ENCODE measurements around the gene DGKH. TPM values are rescaled to one million over a fixed set of nuclear protein-coding genes. Genes with fewer than 3 reads are reported as not detected.
"Not testable (repeated sequence)": the region's sequence is repeated elsewhere in the genome, so short reads cannot be mapped to it uniquely, and the experiment has no call there.

The DGKH gene
- total RNA-seq, 1 donor, result 3.9 TPM

DNA sequence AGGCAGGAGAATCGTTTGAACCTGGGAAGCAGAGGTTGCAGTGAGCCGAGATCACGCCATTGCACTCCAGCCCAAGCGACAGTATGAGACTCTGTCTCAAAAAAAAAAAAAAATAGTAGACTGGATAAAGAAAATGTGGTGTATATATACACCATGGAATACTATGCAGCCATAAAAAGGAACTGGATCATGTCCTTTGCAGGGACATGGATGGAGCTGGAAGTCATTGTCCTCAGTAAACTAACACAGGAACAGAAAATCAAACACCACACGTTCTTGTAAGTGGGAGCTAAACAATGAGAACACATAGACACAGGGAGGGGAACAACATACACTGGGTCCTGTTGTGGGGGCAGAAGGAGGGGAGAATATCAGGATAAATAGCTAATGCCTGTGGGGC, 178.3 kb downstream of the DGKH start:
- H3K4me1 ChIP-seq (ENCODE audit: insufficient read depth, low read length); H3K9me3 ChIP-seq (ENCODE audit: low read depth, low read length); H3K27me3 ChIP-seq (ENCODE audit: insufficient read depth, low read length); H3K4me3 ChIP-seq (ENCODE audit: low read length): not testable (repeated sequence)

DNA sequence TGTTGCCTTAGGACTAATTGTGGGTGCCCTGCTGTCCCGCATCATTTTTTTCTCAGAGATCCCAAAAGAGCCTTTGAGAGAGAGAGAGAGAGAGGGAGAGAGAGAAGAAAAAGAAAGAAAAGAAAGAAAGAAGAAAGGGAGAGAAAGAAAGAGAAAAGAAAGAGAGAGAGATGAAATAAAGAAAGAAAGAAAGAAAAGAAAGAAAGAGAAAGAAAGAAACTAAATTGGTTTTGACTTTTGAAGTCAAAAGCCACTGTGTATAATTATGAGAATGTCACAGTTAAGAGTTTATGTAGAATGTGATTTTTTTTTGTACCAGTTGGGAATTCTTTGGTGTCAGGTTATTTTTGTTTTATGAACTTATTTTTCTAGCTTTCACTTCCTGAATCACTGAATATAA, 180.1 kb downstream of the DGKH start:
- no peaks in the 10 kb centered on the region for H3K27me3 ChIP-seq (ENCODE audit: insufficient read depth, low read length)
- no peaks in the 10 kb centered on the region for H3K9me3 ChIP-seq (ENCODE audit: low read depth, low read length)
- H3K4me3 ChIP-seq (ENCODE audit: low read length), result no peak overlapping the region
- no peaks in the 10 kb centered on the region for H3K4me1 ChIP-seq (ENCODE audit: insufficient read depth, low read length)

DNA sequence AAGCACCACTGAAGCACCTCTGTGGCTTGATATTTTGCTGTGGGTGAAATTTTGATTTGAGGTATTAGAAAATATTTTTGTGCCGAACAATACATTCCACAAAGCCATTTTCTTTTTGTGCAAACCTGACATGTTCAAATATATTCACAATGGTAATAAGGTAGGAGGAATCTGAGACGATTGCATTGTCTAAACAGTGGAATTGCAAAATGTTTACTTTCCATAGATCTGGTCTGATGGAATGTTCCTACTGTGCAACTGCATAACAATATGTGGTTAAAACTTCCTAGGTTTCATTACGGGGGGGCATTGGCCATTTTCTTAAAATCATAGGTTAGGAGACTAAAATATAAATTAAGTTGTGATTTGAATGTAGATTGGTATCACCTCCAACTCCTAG, 180.8 kb downstream of the DGKH start:
- Histone ChIP-seq H3K4me3 (ENCODE audit: low read length) (no peak overlapping the region), H3K27me3 (ENCODE audit: insufficient read depth, low read length) (no peaks in the 10 kb centered on the region), H3K4me1 (ENCODE audit: insufficient read depth, low read length) (no peaks in the 10 kb centered on the region), H3K9me3 (ENCODE audit: low read depth, low read length) (no peaks in the 10 kb centered on the region)

DNA sequence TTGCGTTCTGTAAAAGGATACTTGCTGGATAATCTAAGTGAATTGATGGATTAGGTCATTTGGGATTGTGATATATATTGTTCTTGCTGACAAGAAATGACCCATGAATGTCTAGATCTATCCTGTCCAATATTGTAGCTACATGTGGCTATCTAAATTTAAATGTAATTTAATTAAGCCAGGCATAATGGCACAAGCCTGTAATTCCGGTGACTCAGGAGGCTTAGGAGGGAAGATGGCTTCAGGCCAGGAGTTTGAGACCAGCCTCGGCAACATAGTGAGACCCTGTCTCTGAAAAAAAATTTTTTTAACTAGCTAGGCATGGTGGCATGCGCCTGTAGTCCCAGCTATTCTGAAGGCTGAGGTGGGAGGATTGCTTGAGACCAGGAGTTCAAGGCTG, 184.2 kb downstream of the DGKH start:
- no peaks in the 10 kb centered on the region for H3K4me1 ChIP-seq (ENCODE audit: insufficient read depth, low read length)
- H3K9me3 ChIP-seq (ENCODE audit: low read depth, low read length), result no peaks in the 10 kb centered on the region
- no peaks in the 10 kb centered on the region for H3K27me3 ChIP-seq (ENCODE audit: insufficient read depth, low read length)
- H3K4me3 ChIP-seq (ENCODE audit: low read length), result no peak overlapping the region

DNA sequence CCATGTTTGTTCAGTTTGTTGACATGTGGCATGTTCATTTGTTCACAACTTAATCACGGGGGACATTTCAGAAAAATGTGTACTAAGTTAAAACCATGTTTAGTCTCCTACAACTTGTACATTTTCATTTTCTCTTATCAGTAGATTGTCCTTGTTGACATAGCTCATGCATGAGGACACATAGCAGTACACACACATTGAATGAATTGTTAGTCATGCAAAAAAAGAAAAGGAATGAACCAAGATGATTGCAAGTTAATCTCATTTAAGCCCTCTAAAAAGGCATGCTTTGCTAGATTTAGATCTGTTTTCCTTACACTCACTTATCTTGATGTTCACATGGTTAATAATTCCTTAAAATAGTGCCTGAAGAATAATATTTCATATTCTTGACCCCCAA, 185.3 kb downstream of the DGKH start:
- H3K9me3 ChIP-seq (ENCODE audit: low read depth, low read length), result no peaks in the 10 kb centered on the region
- H3K4me1 ChIP-seq (ENCODE audit: insufficient read depth, low read length), result no peaks in the 10 kb centered on the region
- no peaks in the 10 kb centered on the region for H3K27me3 ChIP-seq (ENCODE audit: insufficient read depth, low read length)
- no peak overlapping the region for H3K4me3 ChIP-seq (ENCODE audit: low read length)

DNA sequence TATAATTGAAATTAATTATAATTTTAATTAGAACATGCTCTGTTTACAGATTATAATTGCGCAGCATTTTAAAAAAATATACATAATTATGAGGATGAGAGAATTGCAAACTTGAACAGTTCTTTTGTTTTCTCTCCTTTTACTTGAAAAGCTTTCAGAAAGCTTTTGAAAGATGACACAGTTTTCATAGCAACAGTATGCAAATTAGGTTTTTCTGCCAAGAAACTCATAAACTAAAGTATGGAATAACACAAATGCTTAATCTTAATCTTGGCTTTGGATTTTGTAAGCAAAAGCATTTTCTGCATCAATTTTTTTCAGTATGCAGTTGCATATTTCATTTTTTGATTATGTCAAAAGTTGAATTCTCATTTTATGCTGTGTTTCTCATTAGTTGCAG, 190.7 kb downstream of the DGKH start:
- no peaks in the 10 kb centered on the region for H3K4me1 ChIP-seq (ENCODE audit: insufficient read depth, low read length)
- no peak overlapping the region for H3K4me3 ChIP-seq (ENCODE audit: low read length)
- no peaks in the 10 kb centered on the region for H3K9me3 ChIP-seq (ENCODE audit: low read depth, low read length)
- no peaks in the 10 kb centered on the region for H3K27me3 ChIP-seq (ENCODE audit: insufficient read depth, low read length)

DNA sequence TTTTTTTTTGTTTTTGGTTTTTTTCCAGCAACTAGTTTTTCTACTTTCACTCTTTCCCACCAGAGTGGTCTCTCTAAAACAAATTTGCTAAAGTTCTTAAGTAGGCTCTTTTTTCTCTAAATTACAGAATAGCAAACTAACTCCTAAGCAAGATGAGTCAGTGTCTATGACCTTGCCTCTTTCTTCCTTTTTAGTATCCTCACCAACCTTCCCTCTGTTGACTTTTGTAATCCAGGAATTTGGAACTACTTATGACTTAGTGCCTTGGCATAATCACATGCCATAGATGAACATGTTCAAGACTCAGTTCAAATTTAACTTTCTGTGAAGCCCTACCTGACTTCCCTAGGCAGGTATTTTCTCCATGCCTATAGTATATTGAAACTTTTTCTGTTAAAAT, 191.2 kb downstream of the DGKH start:
- no peaks in the 10 kb centered on the region for H3K4me1 ChIP-seq (ENCODE audit: insufficient read depth, low read length)
- no peaks in the 10 kb centered on the region for H3K9me3 ChIP-seq (ENCODE audit: low read depth, low read length)
- H3K4me3 ChIP-seq (ENCODE audit: low read length), result no peak overlapping the region
- no peaks in the 10 kb centered on the region for H3K27me3 ChIP-seq (ENCODE audit: insufficient read depth, low read length)

DNA sequence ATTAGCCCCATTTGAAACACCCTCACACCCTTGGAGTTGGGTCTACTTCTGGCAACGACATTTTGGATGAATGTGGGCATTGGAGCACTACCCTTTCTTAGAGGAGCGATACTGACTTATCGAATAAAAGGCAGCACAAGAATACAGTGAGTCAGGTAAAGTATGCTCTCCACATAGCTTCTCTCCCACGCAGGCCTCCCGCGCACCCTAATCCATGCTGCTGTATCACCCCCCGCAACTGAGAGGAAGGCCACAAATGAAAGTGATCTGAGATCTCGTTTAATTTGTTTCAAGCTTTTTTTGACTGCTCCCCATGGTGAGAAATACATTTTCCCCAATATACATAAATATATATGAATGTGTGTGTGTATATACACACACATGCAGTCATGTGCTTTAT, 198.1 kb downstream of the DGKH start:
- H3K4me3 ChIP-seq (ENCODE audit: low read length), result no peak overlapping the region
- no peaks in the 10 kb centered on the region for H3K27me3 ChIP-seq (ENCODE audit: insufficient read depth, low read length)
- no peaks in the 10 kb centered on the region for H3K9me3 ChIP-seq (ENCODE audit: low read depth, low read length)
- H3K4me1 ChIP-seq (ENCODE audit: insufficient read depth, low read length), result no peaks in the 10 kb centered on the region

DNA sequence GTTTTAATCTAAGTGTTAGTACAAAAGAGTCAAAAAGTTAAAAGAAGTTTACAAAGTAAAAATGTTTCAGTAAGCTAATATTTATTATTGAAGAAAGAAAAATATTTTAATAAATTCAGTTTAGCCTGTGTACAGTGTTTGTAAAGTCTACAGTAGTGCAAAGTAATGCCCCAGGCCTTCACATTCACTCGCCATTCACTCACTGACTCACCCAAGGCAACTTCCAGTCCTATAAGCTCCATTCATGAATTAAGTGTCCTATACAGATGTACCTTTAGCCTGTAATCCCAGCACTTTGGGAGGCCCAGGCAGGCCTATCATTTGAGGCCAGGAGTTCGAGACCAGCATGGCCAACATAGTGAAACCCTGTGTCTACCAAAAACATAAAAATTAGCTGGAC, 199.4 kb downstream of the DGKH start:
- no peaks in the 10 kb centered on the region for H3K4me1 ChIP-seq (ENCODE audit: insufficient read depth, low read length)
- H3K4me3 ChIP-seq (ENCODE audit: low read length), result no peak overlapping the region
- H3K27me3 ChIP-seq (ENCODE audit: insufficient read depth, low read length), result no peaks in the 10 kb centered on the region

DNA sequence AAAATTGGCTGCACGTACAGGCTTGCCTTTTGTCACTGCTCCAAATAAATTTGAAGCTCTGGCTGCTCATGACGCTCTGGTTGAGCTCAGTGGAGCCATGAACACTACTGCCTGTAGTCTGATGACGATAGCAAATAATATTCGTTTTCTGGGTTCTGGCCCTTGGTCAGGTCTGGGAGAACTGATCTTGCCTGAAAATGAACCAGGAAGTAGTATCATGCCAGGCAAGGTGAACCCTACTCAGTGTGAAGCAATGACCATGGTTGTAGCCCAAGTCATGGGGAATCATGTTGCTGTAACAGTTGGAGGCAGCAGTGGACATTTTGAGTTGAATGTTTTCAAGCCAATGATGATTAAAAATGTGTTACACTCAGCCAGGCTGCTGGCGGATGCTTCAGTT, 207.4 kb downstream of the DGKH start:
- no peaks in the 10 kb centered on the region for H3K9me3 ChIP-seq (ENCODE audit: low read depth, low read length)
- no peaks in the 10 kb centered on the region for H3K4me1 ChIP-seq (ENCODE audit: insufficient read depth, low read length)
- no peak overlapping the region for H3K4me3 ChIP-seq (ENCODE audit: low read length)
- H3K27me3 ChIP-seq (ENCODE audit: insufficient read depth, low read length), result no peaks in the 10 kb centered on the region

More for the DNA sequence above, 199.4 kb downstream of the DGKH start:
- H3K9me3 ChIP-seq (ENCODE audit: low read depth, low read length), result no peaks in the 10 kb centered on the region

DNA sequence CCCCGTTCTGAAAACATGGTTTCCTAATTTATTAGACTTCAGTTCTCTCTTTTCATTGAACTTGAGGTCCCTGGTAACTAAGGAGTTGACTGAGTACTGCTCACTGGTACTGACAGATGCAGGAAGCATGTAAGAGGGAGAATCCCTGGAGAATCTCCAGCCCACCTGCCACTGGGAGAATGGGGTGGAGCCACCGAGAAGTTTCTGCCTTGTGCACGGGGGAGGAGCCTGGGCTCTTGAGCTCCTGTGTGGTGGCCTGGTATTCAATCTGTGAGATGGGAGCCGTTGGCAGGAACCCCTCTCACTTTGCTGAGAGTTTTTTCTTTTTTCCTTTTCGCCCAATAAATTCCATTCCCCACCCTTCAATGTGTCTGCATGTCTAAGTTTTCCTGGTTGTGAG, 210.3 kb downstream of the DGKH start:
- Histone ChIP-seq H3K27me3 (ENCODE audit: insufficient read depth, low read length) (no peaks in the 10 kb centered on the region), H3K4me3 (ENCODE audit: low read length) (no peak overlapping the region), H3K9me3 (ENCODE audit: low read depth, low read length) (no peaks in the 10 kb centered on the region), H3K4me1 (ENCODE audit: insufficient read depth, low read length) (no peaks in the 10 kb centered on the region)

DNA sequence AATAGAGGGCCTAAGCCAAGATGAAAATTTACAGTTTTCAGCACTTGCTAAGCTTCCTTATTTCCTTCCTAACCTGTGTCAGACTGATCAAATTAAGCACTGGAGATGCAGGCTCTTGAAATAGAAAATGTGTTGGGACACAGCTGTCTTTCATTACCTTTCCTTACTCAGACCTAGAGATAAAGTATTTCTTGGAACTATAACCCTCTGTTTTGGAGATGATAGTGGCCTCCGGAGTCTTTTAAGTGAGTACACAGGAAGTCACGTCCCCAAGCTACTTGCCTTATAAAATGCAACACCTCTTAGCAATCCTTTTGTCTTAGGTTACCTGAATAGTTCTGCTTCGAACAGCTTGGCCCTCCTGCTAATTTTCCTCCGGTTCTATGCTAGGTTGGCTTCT, 211.1 kb downstream of the DGKH start:
- H3K9me3 ChIP-seq (ENCODE audit: low read depth, low read length), result no peaks in the 10 kb centered on the region
- H3K4me1 ChIP-seq (ENCODE audit: insufficient read depth, low read length), result no peaks in the 10 kb centered on the region
- no peaks in the 10 kb centered on the region for H3K27me3 ChIP-seq (ENCODE audit: insufficient read depth, low read length)
- H3K4me3 ChIP-seq (ENCODE audit: low read length), result no peak overlapping the region

DNA sequence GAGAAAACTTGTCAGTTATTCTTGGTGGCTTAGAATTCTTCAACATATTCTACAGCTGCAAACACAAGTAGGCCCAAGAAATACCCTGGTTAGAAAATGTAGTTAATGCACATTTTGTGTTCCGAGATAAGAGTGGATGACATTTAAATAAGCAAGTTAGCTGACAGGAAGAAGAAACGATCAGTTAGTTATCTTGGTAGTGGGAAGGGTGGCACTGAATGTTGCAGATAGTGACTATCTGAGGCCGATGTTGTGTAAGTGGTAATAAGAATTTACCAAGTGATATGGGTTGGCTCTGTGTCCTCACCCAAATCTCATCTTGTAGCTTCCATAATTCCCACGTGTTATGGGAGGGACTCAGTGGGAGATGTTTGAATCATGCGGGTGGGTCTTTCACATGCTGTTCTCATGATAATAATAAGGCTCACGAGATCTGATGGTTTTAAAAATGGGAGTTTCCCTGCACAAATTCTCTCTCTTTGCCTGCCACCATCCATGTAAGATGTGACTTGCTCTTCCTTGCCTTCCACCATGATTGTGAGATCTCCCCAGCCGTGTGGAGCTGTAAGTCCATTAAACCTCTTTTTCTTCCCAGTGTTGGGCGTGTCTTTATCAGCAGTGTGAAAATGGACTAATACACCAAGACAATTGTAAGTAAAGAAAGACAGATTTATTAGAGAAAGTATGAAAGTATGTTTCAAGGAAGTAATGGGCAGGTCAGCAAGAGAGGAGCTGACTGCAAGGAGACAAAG, 212.6 kb downstream of the DGKH start:
- H3K9me3 ChIP-seq (ENCODE audit: low read depth, low read length), result no peaks in the 10 kb centered on the region
- no peaks in the 10 kb centered on the region for H3K4me1 ChIP-seq (ENCODE audit: insufficient read depth, low read length)
- no peak overlapping the region for H3K4me3 ChIP-seq (ENCODE audit: low read length)
- H3K27me3 ChIP-seq (ENCODE audit: insufficient read depth, low read length), result no peaks in the 10 kb centered on the region

DNA sequence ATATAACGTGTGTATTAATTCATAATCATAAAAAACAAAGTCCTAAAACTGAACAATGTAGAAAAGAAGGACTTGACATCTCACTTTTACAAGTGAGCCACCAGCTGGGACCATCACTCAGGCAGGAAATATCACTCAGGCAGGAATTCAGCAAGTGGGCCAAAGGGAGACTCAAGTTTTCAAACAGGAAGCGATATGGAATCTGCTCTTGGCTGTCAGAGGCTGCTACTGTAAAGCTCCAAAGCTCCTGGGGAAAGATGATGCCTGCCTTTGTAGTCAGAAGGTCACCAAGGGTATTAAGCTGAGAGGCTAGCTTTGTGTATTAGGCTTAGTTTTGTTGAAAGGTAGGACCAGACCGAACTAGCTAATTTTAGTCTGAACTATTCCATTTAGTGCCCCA, 218.0 kb downstream of the DGKH start:
- H3K27me3 ChIP-seq (ENCODE audit: insufficient read depth, low read length), result no peaks in the 10 kb centered on the region

DNA sequence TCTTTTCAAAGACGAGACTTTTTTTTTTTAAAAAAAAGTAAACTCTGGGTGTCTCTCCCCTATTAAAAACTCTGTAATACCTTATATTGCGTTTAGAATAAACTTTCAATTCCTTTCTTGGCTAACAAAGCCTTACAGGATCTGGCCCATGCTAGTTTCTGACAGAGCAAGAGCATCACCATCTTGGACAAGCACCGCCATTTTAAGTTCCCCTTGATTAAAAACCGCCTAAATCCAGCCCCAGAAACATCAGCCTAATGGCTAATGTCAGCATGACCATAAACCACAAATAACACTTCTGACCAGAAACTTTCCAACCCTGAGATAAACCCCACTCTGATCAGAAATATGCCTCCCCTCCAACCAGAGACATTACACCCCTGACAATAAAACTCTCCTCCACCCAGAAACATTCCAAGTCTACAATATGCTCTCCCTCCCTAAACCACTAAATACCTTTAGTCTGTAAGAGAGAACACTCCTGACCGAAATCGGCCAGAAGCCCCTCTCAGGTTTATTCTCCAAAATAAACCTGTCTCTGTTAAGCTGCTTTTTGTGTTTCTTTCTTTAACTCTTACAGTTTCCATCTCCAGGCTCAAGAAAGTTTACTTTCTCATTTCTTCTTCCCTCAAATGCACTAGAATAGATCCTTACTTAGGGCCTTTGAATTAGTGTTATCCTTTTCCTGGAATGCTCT, 221.9 kb downstream of the DGKH start:
- no peaks in the 10 kb centered on the region for H3K9me3 ChIP-seq (ENCODE audit: low read depth, low read length)
- no peaks in the 10 kb centered on the region for H3K27me3 ChIP-seq (ENCODE audit: insufficient read depth, low read length)
- peaks cover 31% of the 10 kb centered on the region for H3K4me1 ChIP-seq (ENCODE audit: insufficient read depth, low read length)
- no peak overlapping the region for H3K4me3 ChIP-seq (ENCODE audit: low read length)

More for the DNA sequence above, 218.0 kb downstream of the DGKH start:
- Histone ChIP-seq H3K4me1 (ENCODE audit: insufficient read depth, low read length) (peaks cover 6% of the 10 kb centered on the region), H3K4me3 (ENCODE audit: low read length) (no peak overlapping the region), H3K9me3 (ENCODE audit: low read depth, low read length) (no peaks in the 10 kb centered on the region)

DNA sequence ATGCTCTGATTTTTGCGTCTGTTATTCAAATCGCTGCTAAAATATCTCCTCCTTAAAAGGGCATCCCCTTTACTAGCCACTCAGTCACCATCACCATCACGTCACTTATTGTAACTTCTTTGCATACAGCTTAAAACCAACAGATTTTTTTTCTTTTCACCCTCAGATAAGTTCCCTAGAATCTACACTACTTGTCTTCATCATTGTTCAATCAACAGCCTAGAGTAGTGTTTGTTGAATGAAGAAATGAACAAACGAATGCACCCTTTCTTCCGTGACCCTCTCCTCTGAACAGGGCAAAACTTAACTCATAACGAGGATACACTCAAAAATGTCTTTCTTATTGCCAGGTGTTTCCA, 222.4 kb downstream of the DGKH start:
- no peaks in the 10 kb centered on the region for H3K9me3 ChIP-seq (ENCODE audit: low read depth, low read length)

More for the DNA sequence above, 222.4 kb downstream of the DGKH start:
- Histone ChIP-seq H3K4me1 (ENCODE audit: insufficient read depth, low read length) (peaks cover 37% of the 10 kb centered on the region), H3K4me3 (ENCODE audit: low read length) (no peak overlapping the region), H3K27me3 (ENCODE audit: insufficient read depth, low read length) (no peaks in the 10 kb centered on the region)

Data from mononuclear cell (primary cell).